Mesendoderm (in vitro differentiated cells): ENCODE data around the gene LINC00237.

ENCODE experiments used
- DNase-seq: peaks from one replicate; pipeline ENCODE4 v3.0.0; 2013
- H2AK5ac ChIP-seq: 2 replicates; pipeline ENCODE4 v1.6.1; 2013; ENCODE audit warnings: low read length, inconsistent platforms
- H2BK120ac ChIP-seq: 2 replicates; pipeline ENCODE4 v1.6.1; 2013; ENCODE audit warnings: low read depth, mild to moderate bottlenecking, low read length, moderate library complexity, mixed read lengths
- H2BK15ac ChIP-seq: replicated peaks from 2 replicates; pipeline ENCODE4 v1.6.1; 2013; ENCODE audit warnings: low read depth, mild to moderate bottlenecking, moderate library complexity
- H2BK5ac ChIP-seq: 2 replicates; pipeline ENCODE4 v1.6.1; 2013; ENCODE audit warnings: low read length, inconsistent platforms
- H3K18ac ChIP-seq: 2 replicates; pipeline ENCODE4 v1.6.1; 2013; ENCODE audit warnings: mild to moderate bottlenecking, low read length, mixed read lengths
- H3K23ac ChIP-seq: one replicate; pipeline ENCODE4 v1.6.1; 2013; ENCODE audit warnings: low read length
- H3K27ac ChIP-seq: 2 replicates; pipeline ENCODE4 v1.5.1; 2013; ENCODE audit warnings: low read depth, mild to moderate bottlenecking, inconsistent platforms, low read length, moderate library complexity
- H3K27me3 ChIP-seq: 2 replicates; pipeline ENCODE4 v1.6.1; 2013; ENCODE audit warnings: low read length, control low read depth, mild to moderate bottlenecking, inconsistent platforms; ENCODE audit not compliant: insufficient read depth, poor library complexity
- H3K36me3 ChIP-seq: 2 replicates; pipeline ENCODE4 v1.6.1; 2013; ENCODE audit warnings: low read length, inconsistent platforms; ENCODE audit not compliant: control insufficient read depth, insufficient read depth
- H3K4ac ChIP-seq: one replicate; pipeline ENCODE4 v1.6.1; 2013; ENCODE audit warnings: low read depth, mild to moderate bottlenecking, low read length, moderate library complexity
- H3K4me1 ChIP-seq: 2 replicates; pipeline ENCODE4 v1.6.1; 2013; ENCODE audit warnings: low read depth, low read length, inconsistent platforms; ENCODE audit not compliant: control insufficient read depth
- H3K4me2 ChIP-seq: 2 replicates; pipeline ENCODE4 v1.6.1; 2013; ENCODE audit warnings: low read length
- H3K4me3 ChIP-seq: 2 replicates; pipeline ENCODE4 v1.5.1; 2013; ENCODE audit warnings: mild to moderate bottlenecking, low read length
- H3K56ac ChIP-seq: one replicate; pipeline ENCODE4 v1.6.1; 2013; ENCODE audit warnings: low read length
- H3K79me1 ChIP-seq: 2 replicates; pipeline ENCODE4 v1.6.1; 2013; ENCODE audit warnings: low read length, inconsistent platforms
- H3K79me2 ChIP-seq: 2 replicates; pipeline ENCODE4 v1.6.1; 2013; ENCODE audit warnings: mild to moderate bottlenecking, low read length; ENCODE audit not compliant: control insufficient read depth, insufficient read depth
- H3K9ac ChIP-seq: 2 replicates; pipeline ENCODE4 v1.6.1; 2013; ENCODE audit warnings: low read length, inconsistent platforms
- H4K5ac ChIP-seq: one replicate; pipeline ENCODE4 v1.6.1; 2013; ENCODE audit warnings: low read length
- H4K8ac ChIP-seq: one replicate; pipeline ENCODE4 v1.6.1; 2013; ENCODE audit warnings: low read depth, mild to moderate bottlenecking, control low read depth, low read length, moderate library complexity
- WGBS: extraction: QIAGEN DNeasy Blood & Tissue Kit; methylation state at CpG from one replicate; pipeline ENCODE4 v1.1.7; 2013; ENCODE audit warnings: low lambda C conversion rate, missing lambda C conversion rate; ENCODE audit not compliant: insufficient coverage; ENCODE audit errors: extremely low coverage; 5-methylcytosine and 5-hydroxymethylcytosine counted together

Gene LINC00237

DNA sequence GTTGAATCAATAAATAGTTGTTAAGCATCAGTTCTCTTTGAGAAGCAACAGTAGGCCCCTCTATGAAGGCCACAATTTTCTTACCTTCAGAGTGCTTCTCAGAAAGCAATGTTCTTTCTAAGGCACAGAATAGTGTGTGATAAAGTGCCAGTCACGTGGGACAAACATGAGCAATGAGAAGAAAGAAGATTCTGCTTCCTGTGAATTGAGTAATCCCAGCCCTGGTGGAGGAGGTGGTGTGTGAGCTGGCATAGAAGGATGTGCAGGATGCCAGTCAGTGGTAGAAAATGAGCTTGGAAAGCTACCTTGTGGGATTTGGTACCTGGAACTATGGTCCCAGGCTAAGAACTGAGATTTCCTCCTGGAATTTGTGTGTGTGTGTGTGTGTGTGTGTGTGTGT is 41.4 kb upstream of the LINC00237 start:
- DNase-seq = no peak
- no peak overlapping the region for H3K4me2 ChIP-seq
- no peak overlapping the region for H3K23ac ChIP-seq
- no peaks in the 10 kb centered on the region for H3K27me3 ChIP-seq
- no peaks in the 10 kb centered on the region for H3K36me3 ChIP-seq
- H2BK5ac ChIP-seq = no peak overlapping the region
- no CpG with 5 or more reads among the region's 1 CpG for WGBS
- no peak overlapping the region for H3K4me3 ChIP-seq
- no peak overlapping the region for H2AK5ac ChIP-seq
- no peaks in the 10 kb centered on the region for H3K79me1 ChIP-seq
- no peaks in the 10 kb centered on the region for H3K79me2 ChIP-seq
- no peak overlapping the region for H2BK15ac ChIP-seq
- H4K8ac ChIP-seq = no peak overlapping the region
- no peaks in the 10 kb centered on the region for H3K4me1 ChIP-seq
- H3K18ac ChIP-seq = no peak overlapping the region
- H3K27ac ChIP-seq = no peak overlapping the region
- H3K9ac ChIP-seq = no peak overlapping the region
- H2BK120ac ChIP-seq = no peak overlapping the region
- no peak overlapping the region for H4K5ac ChIP-seq
- H3K4ac ChIP-seq = no peak overlapping the region
- H3K56ac ChIP-seq = no peak overlapping the region

DNA sequence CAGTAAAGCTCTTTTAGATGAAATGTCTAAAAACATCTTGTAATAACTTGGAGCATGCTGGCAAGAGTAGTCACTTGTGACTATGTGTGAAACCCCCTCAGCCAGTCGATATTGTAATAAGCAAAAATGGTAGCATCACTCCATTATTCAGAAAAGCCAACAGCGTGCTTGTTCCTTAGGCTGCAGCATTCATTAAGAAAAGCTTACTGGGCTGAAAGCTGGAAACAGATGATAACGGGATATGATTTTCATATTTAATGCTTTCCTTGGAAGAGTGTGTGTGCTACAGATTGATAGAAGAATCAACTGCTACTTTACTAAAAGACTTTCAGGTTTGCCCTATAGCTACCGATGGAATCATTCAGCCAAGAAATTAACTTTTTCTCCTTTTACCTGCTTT is 40.1 kb upstream of the LINC00237 start:
- H3K9ac ChIP-seq = no peak overlapping the region
- no peak overlapping the region for H3K27ac ChIP-seq
- no peak overlapping the region for H3K56ac ChIP-seq
- no peak overlapping the region for H2BK5ac ChIP-seq
- no peak overlapping the region for H3K4me2 ChIP-seq
- H2BK120ac ChIP-seq = no peak overlapping the region
- H3K4me3 ChIP-seq = no peak overlapping the region
- H3K27me3 ChIP-seq = no peaks in the 10 kb centered on the region
- H3K4ac ChIP-seq = no peak overlapping the region
- no peaks in the 10 kb centered on the region for H3K79me2 ChIP-seq
- H4K5ac ChIP-seq = no peak overlapping the region
- no peak overlapping the region for H3K18ac ChIP-seq
- H2AK5ac ChIP-seq = no peak overlapping the region
- no peak overlapping the region for H3K23ac ChIP-seq
- no peak for DNase-seq
- no peak overlapping the region for H4K8ac ChIP-seq
- no CpG with 5 or more reads among the region's 4 CpGs for WGBS
- no peak overlapping the region for H2BK15ac ChIP-seq
- H3K36me3 ChIP-seq = no peaks in the 10 kb centered on the region
- no peaks in the 10 kb centered on the region for H3K79me1 ChIP-seq
- no peaks in the 10 kb centered on the region for H3K4me1 ChIP-seq

GRCh38 chr20:21145424-21145823 is 39.3 kb upstream of the LINC00237 start:
- Histone ChIP-seq H3K18ac (no peak overlapping the region), H3K4ac (no peak overlapping the region), H3K79me1 (no peaks in the 10 kb centered on the region), H3K4me3 (no peak overlapping the region), H4K8ac (no peak overlapping the region), H3K36me3 (no peaks in the 10 kb centered on the region), H3K27me3 (no peaks in the 10 kb centered on the region), H3K4me1 (no peaks in the 10 kb centered on the region), H3K56ac (no peak overlapping the region), H2BK5ac (no peak overlapping the region), H2AK5ac (no peak overlapping the region), H3K23ac (no peak overlapping the region), H2BK15ac (no peak overlapping the region), H3K9ac (no peak overlapping the region), H3K4me2 (no peak overlapping the region), H3K79me2 (no peaks in the 10 kb centered on the region), H4K5ac (no peak overlapping the region), H3K27ac (no peak overlapping the region), H2BK120ac (no peak overlapping the region)
- WGBS = no CpG with 5 or more reads among the region's 3 CpGs
- no peak for DNase-seq

- H3K79me2 ChIP-seq = no peaks in the 10 kb centered on the region
- no peak overlapping the region for H3K4me2 ChIP-seq
- no peak overlapping the region for H3K23ac ChIP-seq
- no peak overlapping the region for H3K4me3 ChIP-seq
- no CpG with 5 or more reads among the region's 7 CpGs for WGBS
- H3K9ac ChIP-seq = no peak overlapping the region
- no peak overlapping the region for H2BK5ac ChIP-seq
- H4K8ac ChIP-seq = peak overlapping the region; percentile 86
- H3K27ac ChIP-seq = no peak overlapping the region
- no peak overlapping the region for H2BK120ac ChIP-seq
- H3K36me3 ChIP-seq = no peaks in the 10 kb centered on the region
- H3K56ac ChIP-seq = no peak overlapping the region
- no peaks in the 10 kb centered on the region for H3K79me1 ChIP-seq
- H4K5ac ChIP-seq = no peak overlapping the region
- DNase-seq = no peak
- H2AK5ac ChIP-seq = no peak overlapping the region
- no peaks in the 10 kb centered on the region for H3K27me3 ChIP-seq
- no peak overlapping the region for H2BK15ac ChIP-seq
- no peak overlapping the region for H3K18ac ChIP-seq
- no peak overlapping the region for H3K4ac ChIP-seq
- no peaks in the 10 kb centered on the region for H3K4me1 ChIP-seq
Measured at GRCh38 chr20:21143194-21143890, 37.2 kb upstream of the LINC00237 start.

GRCh38 chr20:21141825-21142224 is 35.7 kb upstream of the LINC00237 start:
- DNase-seq = no peak
- H3K79me1 ChIP-seq = no peaks in the 10 kb centered on the region

More at GRCh38 chr20:21141825-21142224, 35.7 kb upstream of the LINC00237 start:
- H3K4me2 ChIP-seq = no peak overlapping the region
- no peak overlapping the region for H2BK15ac ChIP-seq
- H4K5ac ChIP-seq = no peak overlapping the region
- no peak overlapping the region for H3K27ac ChIP-seq
- H3K23ac ChIP-seq = no peak overlapping the region
- H2BK5ac ChIP-seq = no peak overlapping the region
- H3K4me1 ChIP-seq = no peaks in the 10 kb centered on the region
- no peaks in the 10 kb centered on the region for H3K79me2 ChIP-seq
- no peak overlapping the region for H3K4ac ChIP-seq
- WGBS = 100% methylated on average over 4 of the region's 5 CpGs
- no peaks in the 10 kb centered on the region for H3K36me3 ChIP-seq
- H3K56ac ChIP-seq = no peak overlapping the region
- H3K4me3 ChIP-seq = no peak overlapping the region
- no peak overlapping the region for H4K8ac ChIP-seq
- no peaks in the 10 kb centered on the region for H3K27me3 ChIP-seq
- no peak overlapping the region for H3K9ac ChIP-seq
- no peak overlapping the region for H2BK120ac ChIP-seq
- no peak overlapping the region for H3K18ac ChIP-seq
- no peak overlapping the region for H2AK5ac ChIP-seq
